C4-2B (cell line): ENCODE results near the gene MEIS2.

Experiments
- H3K27ac ChIP-seq: fragments of 450-650 bp; 2 replicates; pipeline ENCODE4 v1.5.1; 2017
- CTCF ChIP-seq: fragments of 450-650 bp; conservative IDR thresholded peaks from 2 replicates; pipeline ENCODE4 v1.5.1; 2017; ENCODE audit warnings: mild to moderate bottlenecking
- ZFX ChIP-seq: fragments of 450-650 bp; IDR thresholded peaks from 2 replicates; pipeline ENCODE4 v1.6.1; 2017

Gene MEIS2

GRCh38 chr15:36947035-36947719, 153.2 kb downstream of the MEIS2 start:
- no peak for TF ChIP-seq ZFX
- no peak for TF ChIP-seq CTCF
- H3K27ac ChIP-seq: no peak overlapping the region

GRCh38 chr15:36944442-36944841, 155.9 kb downstream of the MEIS2 start:
- TF ChIP-seq CTCF: no peak
- TF ChIP-seq ZFX: no peak
- H3K27ac ChIP-seq: no peak overlapping the region

- H3K27ac ChIP-seq: no peak overlapping the region
- TF ChIP-seq CTCF (no peak), ZFX (no peak)
These were observed 156.6 kb downstream of the MEIS2 start for GRCh38 chr15:36943508-36944361.

- TF ChIP-seq ZFX (no peak), CTCF (no peak)
- H3K27ac ChIP-seq: no peak overlapping the region
These were observed 158.0 kb downstream of the MEIS2 start for GRCh38 chr15:36942248-36942827.

GRCh38 chr15:36941798-36942197, 158.6 kb downstream of the MEIS2 start:
- TF ChIP-seq CTCF (no peak), ZFX (no peak)
- no peak overlapping the region for H3K27ac ChIP-seq

GRCh38 chr15:36940636-36941260, 159.6 kb downstream of the MEIS2 start:
- TF ChIP-seq ZFX (no peak), CTCF (no peak)
- H3K27ac ChIP-seq: no peak overlapping the region

GRCh38 chr15:36940219-36940618, 160.1 kb downstream of the MEIS2 start:
- TF ChIP-seq ZFX (no peak), CTCF (no peak)
- no peak overlapping the region for H3K27ac ChIP-seq
